ENCODE results near the gene GRAMD1A. TPM values are rescaled to one million over a fixed set of nuclear protein-coding genes. Genes with fewer than 3 reads are reported as not detected.
"Not testable (repeated sequence)": the region's sequence is repeated elsewhere in the genome, so short reads cannot be mapped to it uniquely, and the experiment has no call there.

Gene GRAMD1A
- total RNA-seq, 1 experiment from 2014 or later, result 49.4 TPM

GRCh38 chr19:34967551-34967950 lies 32.6 kb upstream of the GRAMD1A start:
- Histone ChIP-seq H3K4me3 (no peak overlapping the region), H3K9me3 (replicated peaks) (peaks cover 7% of the 10 kb centered on the region), H3K4me1 (no peaks in the 10 kb centered on the region), H3K27ac (no peak overlapping the region), H3K36me3 (no peaks in the 10 kb centered on the region), H3K27me3 (no peaks in the 10 kb centered on the region)
- no peak for DNase-seq

- Histone ChIP-seq H3K27ac (no peak overlapping the region), H3K36me3 (no peaks in the 10 kb centered on the region), H3K4me3 (no peak overlapping the region), H3K9me3 (replicated peaks) (peaks cover 7% of the 10 kb centered on the region), H3K27me3 (no peaks in the 10 kb centered on the region), H3K4me1 (no peaks in the 10 kb centered on the region)
- no peak for DNase-seq
Observed at GRCh38 chr19:34969721-34970120, 30.4 kb upstream of the GRAMD1A start.

GRCh38 chr19:34970185-34970780 lies 29.8 kb upstream of the GRAMD1A start:
- H3K27me3 ChIP-seq; H3K36me3 ChIP-seq; DNase-seq; H3K9me3 ChIP-seq (replicated peaks); H3K4me1 ChIP-seq; H3K27ac ChIP-seq; H3K4me3 ChIP-seq: not testable (repeated sequence)

- Histone ChIP-seq H3K4me1 (no peaks in the 10 kb centered on the region), H3K36me3 (no peaks in the 10 kb centered on the region), H3K4me3 (no peak overlapping the region), H3K27ac (no peak overlapping the region), H3K27me3 (no peaks in the 10 kb centered on the region), H3K9me3 (replicated peaks) (peaks cover 5% of the 10 kb centered on the region)
- DNase-seq, result no peak
Observed at GRCh38 chr19:34972163-34972705, 27.9 kb upstream of the GRAMD1A start.

- Histone ChIP-seq H3K9me3 (replicated peaks) (no peaks in the 10 kb centered on the region; the same call in none of the 2 replicates), H3K36me3 (no peaks in the 10 kb centered on the region), H3K27me3 (no peaks in the 10 kb centered on the region), H3K27ac (no peak overlapping the region), H3K4me3 (no peak overlapping the region), H3K4me1 (no peaks in the 10 kb centered on the region)
- no peak for DNase-seq
Observed at GRCh38 chr19:34974646-34975045, 25.5 kb upstream of the GRAMD1A start.

- H3K27ac ChIP-seq, result no peak overlapping the region
- no peaks in the 10 kb centered on the region for H3K27me3 ChIP-seq
Observed at GRCh38 chr19:34975056-34975455, 25.1 kb upstream of the GRAMD1A start.

GRCh38 chr19:34976611-34977010 lies 23.5 kb upstream of the GRAMD1A start:
- H3K4me3 ChIP-seq, result no peak overlapping the region
- no peaks in the 10 kb centered on the region for H3K36me3 ChIP-seq
- H3K27me3 ChIP-seq, result no peaks in the 10 kb centered on the region
- no peaks in the 10 kb centered on the region for H3K4me1 ChIP-seq
- DNase-seq, result no peak
- H3K9me3 ChIP-seq (replicated peaks), result no peaks in the 10 kb centered on the region; the same call in 1 of the 2 replicates
- no peak overlapping the region for H3K27ac ChIP-seq

More at GRCh38 chr19:34975056-34975455, 25.1 kb upstream of the GRAMD1A start:
- Histone ChIP-seq H3K4me3 (no peak overlapping the region), H3K9me3 (replicated peaks) (no peaks in the 10 kb centered on the region; the same call in none of the 2 replicates), H3K4me1 (no peaks in the 10 kb centered on the region), H3K36me3 (no peaks in the 10 kb centered on the region)
- DNase-seq, result no peak

GRCh38 chr19:34979819-34980640 lies 20.1 kb upstream of the GRAMD1A start:
- no peak for DNase-seq
- no peaks in the 10 kb centered on the region for H3K36me3 ChIP-seq
- no peak overlapping the region for H3K27ac ChIP-seq

GRCh38 chr19:34982275-34982674 lies 17.8 kb upstream of the GRAMD1A start:
- H3K4me1 ChIP-seq, result no peaks in the 10 kb centered on the region
- no peak overlapping the region for H3K4me3 ChIP-seq
- no peaks in the 10 kb centered on the region; the same call in 1 of the 2 replicates for H3K9me3 ChIP-seq (replicated peaks)
- DNase-seq, result no peak
- H3K27ac ChIP-seq, result no peak overlapping the region
- no peaks in the 10 kb centered on the region for H3K36me3 ChIP-seq
- H3K27me3 ChIP-seq, result no peaks in the 10 kb centered on the region

More at GRCh38 chr19:34979819-34980640, 20.1 kb upstream of the GRAMD1A start:
- Histone ChIP-seq H3K27me3 (no peaks in the 10 kb centered on the region), H3K4me1 (no peaks in the 10 kb centered on the region), H3K9me3 (replicated peaks) (no peaks in the 10 kb centered on the region; the same call in 1 of the 2 replicates), H3K4me3 (no peak overlapping the region)

GRCh38 chr19:34983786-34984185 lies 16.3 kb upstream of the GRAMD1A start:
- Histone ChIP-seq H3K27me3 (no peaks in the 10 kb centered on the region), H3K4me3 (no peak overlapping the region), H3K9me3 (replicated peaks) (no peaks in the 10 kb centered on the region), H3K27ac (no peak overlapping the region), H3K36me3 (no peaks in the 10 kb centered on the region), H3K4me1 (no peaks in the 10 kb centered on the region)
- no peak for DNase-seq

GRCh38 chr19:34984287-34984686 lies 15.8 kb upstream of the GRAMD1A start:
- Histone ChIP-seq H3K4me3 (no peak overlapping the region), H3K9me3 (replicated peaks) (no peaks in the 10 kb centered on the region), H3K27ac (no peak overlapping the region), H3K4me1 (no peaks in the 10 kb centered on the region), H3K36me3 (no peaks in the 10 kb centered on the region), H3K27me3 (no peaks in the 10 kb centered on the region)
- DNase-seq, result no peak

- no peak overlapping the region for H3K4me3 ChIP-seq
- no peaks in the 10 kb centered on the region for H3K9me3 ChIP-seq (replicated peaks)
- no peak for DNase-seq
- no peak overlapping the region for H3K27ac ChIP-seq
- H3K4me1 ChIP-seq, result no peaks in the 10 kb centered on the region
- no peaks in the 10 kb centered on the region for H3K27me3 ChIP-seq
- no peaks in the 10 kb centered on the region for H3K36me3 ChIP-seq
Observed at GRCh38 chr19:34985249-34986022, 14.7 kb upstream of the GRAMD1A start.

- H3K9me3 ChIP-seq (replicated peaks), result no peaks in the 10 kb centered on the region
- H3K27me3 ChIP-seq, result no peaks in the 10 kb centered on the region
- H3K27ac ChIP-seq, result no peak overlapping the region
- DNase-seq, result no peak
- no peak overlapping the region for H3K4me3 ChIP-seq
- no peaks in the 10 kb centered on the region for H3K36me3 ChIP-seq
- no peaks in the 10 kb centered on the region for H3K4me1 ChIP-seq
Observed at GRCh38 chr19:34988119-34988518, 12.0 kb upstream of the GRAMD1A start.

GRCh38 chr19:34989298-34989697 lies 10.8 kb upstream of the GRAMD1A start:
- Histone ChIP-seq H3K27me3 (no peaks in the 10 kb centered on the region), H3K27ac (no peak overlapping the region), H3K4me3 (no peak overlapping the region), H3K4me1 (no peaks in the 10 kb centered on the region), H3K36me3 (no peaks in the 10 kb centered on the region), H3K9me3 (replicated peaks) (no peaks in the 10 kb centered on the region)
- no peak for DNase-seq

All from SJCRH30 (cell line).